ENCODE results near the gene USP9X.

DNA sequence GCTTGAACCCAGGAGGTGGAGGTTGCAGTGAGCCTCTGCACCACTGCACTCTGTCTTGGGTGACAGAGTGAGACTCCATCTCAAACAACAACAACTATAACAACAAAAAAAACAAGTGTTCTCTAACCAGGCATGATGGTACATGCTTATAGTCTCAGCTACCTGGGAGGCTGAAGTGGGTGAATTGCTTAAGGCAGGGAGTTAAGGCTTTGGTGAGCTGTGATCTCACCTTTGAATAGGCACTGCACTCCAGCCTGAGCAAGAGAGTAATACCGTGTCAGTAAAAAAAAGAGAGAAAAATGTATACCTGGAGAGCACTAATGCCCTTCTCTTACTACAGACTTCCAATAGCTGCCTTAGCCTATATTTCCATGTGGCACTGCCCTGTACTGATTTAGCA, 18.9 kb upstream of the USP9X start:
- TF ChIP-seq, protein P1, sequence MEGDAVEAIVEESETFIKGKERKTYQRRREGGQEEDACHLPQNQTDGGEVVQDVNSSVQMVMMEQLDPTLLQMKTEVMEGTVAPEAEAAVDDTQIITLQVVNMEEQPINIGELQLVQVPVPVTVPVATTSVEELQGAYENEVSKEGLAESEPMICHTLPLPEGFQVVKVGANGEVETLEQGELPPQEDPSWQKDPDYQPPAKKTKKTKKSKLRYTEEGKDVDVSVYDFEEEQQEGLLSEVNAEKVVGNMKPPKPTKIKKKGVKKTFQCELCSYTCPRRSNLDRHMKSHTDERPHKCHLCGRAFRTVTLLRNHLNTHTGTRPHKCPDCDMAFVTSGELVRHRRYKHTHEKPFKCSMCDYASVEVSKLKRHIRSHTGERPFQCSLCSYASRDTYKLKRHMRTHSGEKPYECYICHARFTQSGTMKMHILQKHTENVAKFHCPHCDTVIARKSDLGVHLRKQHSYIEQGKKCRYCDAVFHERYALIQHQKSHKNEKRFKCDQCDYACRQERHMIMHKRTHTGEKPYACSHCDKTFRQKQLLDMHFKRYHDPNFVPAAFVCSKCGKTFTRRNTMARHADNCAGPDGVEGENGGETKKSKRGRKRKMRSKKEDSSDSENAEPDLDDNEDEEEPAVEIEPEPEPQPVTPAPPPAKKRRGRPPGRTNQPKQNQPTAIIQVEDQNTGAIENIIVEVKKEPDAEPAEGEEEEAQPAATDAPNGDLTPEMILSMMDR (IDR thresholded peaks at IDR 0.05): no peak
- TF ChIP-seq POLR2A (IDR thresholded peaks at IDR 0.05): no peak
- TF ChIP-seq POLR2AphosphoS5 (IDR thresholded peaks at IDR 0.05; ENCODE audit: insufficient read depth in 1 of 2, low read depth in 1 of 2): no peak

All from vagina (tissue), 2 donors.